Coronary artery (tissue), 2 donors: ENCODE results near the gene HOXC11.

Experiments
- DNase-seq: peaks from one replicate; pipeline ENCODE4 v3.0.0-alpha.2; 2017; ENCODE audit warnings: low spot score
- H3K27ac ChIP-seq, 2 donors: fragments of 200-600 bp; sonication (generic); one replicate each; pipeline ENCODE4 v1.5.1; 2016 to 2019
- H3K4me3 ChIP-seq: fragments of 200-600 bp; sonication (generic); 2 replicates; pipeline ENCODE4 v1.5.1; 2016; ENCODE audit warnings: mild to moderate bottlenecking, moderate library complexity
- TF ChIP-seq, protein P1 (sequence below): fragments of 200-600 bp; sonication (generic); IDR thresholded peaks from one replicate; pipeline ENCODE4 v1.5.1; 2019; ENCODE audit warnings: antibody characterized with exemption

The HOXC11 gene

DNA sequence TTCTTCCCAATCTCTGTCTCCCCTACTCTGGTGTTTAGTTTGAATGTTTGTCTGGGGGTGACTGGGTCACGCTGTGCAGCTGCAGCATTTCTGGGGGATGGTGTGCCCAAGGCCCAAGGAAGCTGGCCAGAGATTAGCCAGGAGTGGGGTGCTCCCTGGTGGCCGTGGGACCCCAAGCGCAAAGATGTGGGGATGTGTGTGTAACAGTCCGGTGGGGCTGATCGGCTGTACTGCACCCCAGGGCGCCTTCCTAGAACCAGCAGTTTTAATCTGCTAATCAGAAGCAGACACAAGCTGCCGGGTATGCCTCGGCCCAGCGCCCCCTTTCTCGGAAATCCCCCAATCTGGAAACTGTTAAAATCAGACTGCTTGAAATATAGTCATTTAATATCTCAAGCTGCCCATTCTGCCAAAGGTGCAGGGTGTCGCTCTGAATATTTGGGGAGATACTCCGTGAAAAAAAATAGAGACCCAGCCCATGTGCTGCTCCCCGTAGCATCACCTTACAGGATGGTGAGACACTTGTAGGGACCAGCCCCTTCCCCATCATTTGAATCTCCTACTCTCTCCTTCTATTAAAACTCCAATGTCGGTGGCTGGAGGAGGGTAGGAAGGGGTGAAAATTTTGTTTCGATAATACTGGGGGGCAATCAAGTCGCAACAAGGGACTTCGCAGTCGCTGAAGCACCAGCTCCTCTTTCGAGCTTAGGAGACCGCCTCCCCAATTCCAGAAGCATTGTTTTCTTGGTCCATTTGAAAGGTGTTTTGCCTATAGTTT lies 31.3 kb downstream of the HOXC11 start:
- TF ChIP-seq, protein P1, sequence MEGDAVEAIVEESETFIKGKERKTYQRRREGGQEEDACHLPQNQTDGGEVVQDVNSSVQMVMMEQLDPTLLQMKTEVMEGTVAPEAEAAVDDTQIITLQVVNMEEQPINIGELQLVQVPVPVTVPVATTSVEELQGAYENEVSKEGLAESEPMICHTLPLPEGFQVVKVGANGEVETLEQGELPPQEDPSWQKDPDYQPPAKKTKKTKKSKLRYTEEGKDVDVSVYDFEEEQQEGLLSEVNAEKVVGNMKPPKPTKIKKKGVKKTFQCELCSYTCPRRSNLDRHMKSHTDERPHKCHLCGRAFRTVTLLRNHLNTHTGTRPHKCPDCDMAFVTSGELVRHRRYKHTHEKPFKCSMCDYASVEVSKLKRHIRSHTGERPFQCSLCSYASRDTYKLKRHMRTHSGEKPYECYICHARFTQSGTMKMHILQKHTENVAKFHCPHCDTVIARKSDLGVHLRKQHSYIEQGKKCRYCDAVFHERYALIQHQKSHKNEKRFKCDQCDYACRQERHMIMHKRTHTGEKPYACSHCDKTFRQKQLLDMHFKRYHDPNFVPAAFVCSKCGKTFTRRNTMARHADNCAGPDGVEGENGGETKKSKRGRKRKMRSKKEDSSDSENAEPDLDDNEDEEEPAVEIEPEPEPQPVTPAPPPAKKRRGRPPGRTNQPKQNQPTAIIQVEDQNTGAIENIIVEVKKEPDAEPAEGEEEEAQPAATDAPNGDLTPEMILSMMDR, result no peak
- Histone ChIP-seq H3K27ac (no peak overlapping the region), H3K4me3 (no peak overlapping the region)
- no peak for DNase-seq

DNA sequence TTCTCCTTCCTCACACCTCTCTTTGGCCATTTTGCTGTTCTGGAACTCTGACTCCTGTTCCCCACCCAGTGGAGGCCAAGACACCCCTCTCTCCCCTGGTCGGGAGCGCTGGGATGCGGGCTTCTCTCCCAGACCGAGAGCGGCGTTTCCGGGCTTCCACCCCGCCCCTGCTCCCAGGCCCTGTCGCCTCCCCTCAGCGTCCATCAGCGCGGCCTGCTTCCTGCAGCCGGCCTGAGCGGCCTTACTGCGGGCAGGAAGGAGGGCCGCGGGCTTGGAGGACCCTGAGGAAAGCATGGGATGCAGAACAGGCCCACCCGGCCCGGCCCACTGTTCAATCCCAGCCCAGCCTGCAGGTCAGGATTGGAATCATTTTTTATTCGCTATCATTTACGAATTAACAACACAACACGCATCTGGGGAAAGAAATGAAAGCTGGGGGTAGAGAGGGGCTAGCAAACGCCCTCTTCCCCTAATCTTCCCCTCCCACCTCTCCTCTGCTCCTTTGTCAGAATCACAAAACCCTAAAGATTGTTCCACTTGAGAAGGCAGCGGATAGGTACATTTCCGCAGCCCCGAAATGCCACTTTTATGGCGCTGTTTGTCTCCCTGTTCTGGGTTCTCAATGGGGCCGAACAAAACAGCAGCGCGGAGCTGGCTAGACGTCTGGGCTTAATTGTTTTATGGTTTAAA lies 32.1 kb downstream of the HOXC11 start:
- Histone ChIP-seq H3K27ac (no peak overlapping the region), H3K4me3 (no peak overlapping the region)
- no peak for DNase-seq
- TF ChIP-seq, protein P1, result no peak

- H3K4me3 ChIP-seq, result no peak overlapping the region
- H3K27ac ChIP-seq, result no peak overlapping the region
- TF ChIP-seq, protein P1, result no peak
- DNase-seq, result no peak
Observed at GRCh38 chr12:54005531-54005852, 32.6 kb downstream of the HOXC11 start.

- Histone ChIP-seq H3K4me3 (peak overlapping the region; percentile 15), H3K27ac (no peak overlapping the region)
- DNase-seq, result peak; percentile 82
- TF ChIP-seq, protein P1, result peak; percentile 88
Observed at GRCh38 chr12:54005853-54006558, 33.1 kb downstream of the HOXC11 start.

- DNase-seq, result no peak
- Histone ChIP-seq H3K27ac (no peak overlapping the region), H3K4me3 (peak overlapping the region; percentile 15)
- TF ChIP-seq, protein P1, result no peak
Observed at GRCh38 chr12:54006559-54007220, 33.8 kb downstream of the HOXC11 start.

GRCh38 chr12:54007538-54008259 lies 34.8 kb downstream of the HOXC11 start:
- Histone ChIP-seq H3K4me3 (no peak overlapping the region), H3K27ac (no peak overlapping the region)
- DNase-seq, result no peak
- TF ChIP-seq, protein P1, result no peak
